Measurements from ENCODE around the gene DPM1.
A peak's percentile ranks its signal among the peaks of the same experiment; 100 is the strongest.

The DPM1 gene

GRCh38 chr20:50903353-50904051 is 54.8 kb downstream of the DPM1 start:
- H3K18ac ChIP-seq (ENCODE audit: low read length), result no peak overlapping the region
- no peak overlapping the region for H3K9ac ChIP-seq (ENCODE audit: low read length)
- H3K79me2 ChIP-seq (ENCODE audit: control insufficient read depth, insufficient read depth, low read length, poor library complexity), result peaks cover 11% of the 10 kb centered on the region
- H2BK5ac ChIP-seq (ENCODE audit: low read depth, low read length, poor library complexity), result no peak overlapping the region
- H2BK120ac ChIP-seq (ENCODE audit: insufficient read depth, low read length, poor library complexity), result no peak overlapping the region
- no peak overlapping the region for H3K27ac ChIP-seq (ENCODE audit: low read depth, low read length)
- no peak overlapping the region for H3K4me3 ChIP-seq (ENCODE audit: low read depth, low read length)
- no peak overlapping the region for H3K14ac ChIP-seq (ENCODE audit: low read length)
- H3K4me1 ChIP-seq (ENCODE audit: control insufficient read depth in 1 of 2, insufficient read depth in 2 of 2, low read length in 2 of 2), result no peaks in the 10 kb centered on the region
- H3K4me2 ChIP-seq (ENCODE audit: low read length), result no peak overlapping the region
- H3K27me3 ChIP-seq (ENCODE audit: insufficient read depth, low read length), result no peaks in the 10 kb centered on the region
- H3K79me1 ChIP-seq (ENCODE audit: low read length), result no peaks in the 10 kb centered on the region
- H3K9me3 ChIP-seq (ENCODE audit: insufficient read depth, low read depth, low read length), result no peaks in the 10 kb centered on the region
- H2AFZ ChIP-seq (ENCODE audit: insufficient read depth, low read length, poor library complexity), result no peak overlapping the region
- no peak overlapping the region for H2AK5ac ChIP-seq (ENCODE audit: low read length)
- H3K23ac ChIP-seq (ENCODE audit: low read length), result no peak overlapping the region
- peak overlapping the region; percentile 29 for H3K4ac ChIP-seq (ENCODE audit: low read depth, low read length)
- no peak overlapping the region for H2BK12ac ChIP-seq (ENCODE audit: low read length)
- no peak overlapping the region for H4K12ac ChIP-seq (ENCODE audit: low read depth, low read length)
- no peak for DNase-seq
- peaks cover 11 to 22% of the 10 kb centered on the region in 2 experiments for H3K36me3 ChIP-seq (ENCODE audit: control insufficient read depth in 1 of 2, insufficient read depth in 2 of 2, low read length in 2 of 2)
- no CpG with 5 or more reads among the region's 8 CpGs for WGBS (ENCODE audit: extremely low coverage, insufficient coverage, insufficient read length)
- no peak overlapping the region for H4K91ac ChIP-seq (ENCODE audit: low read depth, low read length)
- H4K8ac ChIP-seq (ENCODE audit: low read depth, low read length), result no peak overlapping the region

DNA sequence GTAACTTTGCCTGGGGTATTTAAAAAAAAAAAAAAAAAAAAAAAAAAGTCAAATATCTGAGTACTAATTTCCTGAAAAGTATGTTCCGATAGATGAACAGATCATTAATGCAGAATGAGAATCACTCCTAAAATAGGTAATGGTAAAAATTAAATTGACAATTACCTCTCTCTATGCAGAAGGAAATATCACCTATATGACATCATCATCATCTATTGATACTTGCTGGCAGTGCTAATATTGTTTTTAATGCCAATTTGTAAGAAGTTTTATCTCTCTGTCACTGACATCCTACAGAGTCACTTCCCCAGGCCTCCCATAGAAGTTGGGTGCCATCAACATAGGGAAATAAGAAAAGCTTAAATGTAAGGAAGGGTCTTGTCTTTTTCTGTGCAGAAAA is 57.0 kb downstream of the DPM1 start:
- no CpG with 5 or more reads among the region's 1 CpG for WGBS (ENCODE audit: extremely low coverage, insufficient coverage, insufficient read length)
- H3K36me3 ChIP-seq (ENCODE audit: control insufficient read depth in 1 of 2, insufficient read depth in 2 of 2, low read length in 2 of 2), result peaks cover 10 to 36% of the 10 kb centered on the region in 2 experiments
- H3K23ac ChIP-seq (ENCODE audit: low read length), result no peak overlapping the region

GRCh38 chr20:50900261-50900660 is 58.1 kb downstream of the DPM1 start:
- Histone ChIP-seq H3K27ac (ENCODE audit: low read depth, low read length) (no peak overlapping the region), H3K36me3 (ENCODE audit: control insufficient read depth in 1 of 2, insufficient read depth in 2 of 2, low read length in 2 of 2) (peaks cover 17 to 39% of the 10 kb centered on the region in 2 experiments), H4K91ac (ENCODE audit: low read depth, low read length) (no peak overlapping the region), H2AFZ (ENCODE audit: insufficient read depth, low read length, poor library complexity) (no peak overlapping the region), H3K18ac (ENCODE audit: low read length) (no peak overlapping the region), H3K14ac (ENCODE audit: low read length) (no peak overlapping the region), H3K4me1 (ENCODE audit: control insufficient read depth in 1 of 2, insufficient read depth in 2 of 2, low read length in 2 of 2) (no peaks in the 10 kb centered on the region), H3K9ac (ENCODE audit: low read length) (peak overlapping the region; percentile 49), H2BK5ac (ENCODE audit: low read depth, low read length, poor library complexity) (no peak overlapping the region), H4K8ac (ENCODE audit: low read depth, low read length) (no peak overlapping the region), H2AK5ac (ENCODE audit: low read length) (no peak overlapping the region), H3K27me3 (ENCODE audit: insufficient read depth, low read length) (no peaks in the 10 kb centered on the region), H2BK120ac (ENCODE audit: insufficient read depth, low read length, poor library complexity) (no peak overlapping the region), H3K4me3 (ENCODE audit: low read depth, low read length) (no peak overlapping the region), H3K79me2 (ENCODE audit: control insufficient read depth, insufficient read depth, low read length, poor library complexity) (no peaks in the 10 kb centered on the region), H4K12ac (ENCODE audit: low read depth, low read length) (no peak overlapping the region), H2BK12ac (ENCODE audit: low read length) (no peak overlapping the region), H3K79me1 (ENCODE audit: low read length) (no peaks in the 10 kb centered on the region), H3K4me2 (ENCODE audit: low read length) (no peak overlapping the region), H3K4ac (ENCODE audit: low read depth, low read length) (no peak overlapping the region), H3K9me3 (ENCODE audit: insufficient read depth, low read depth, low read length) (no peaks in the 10 kb centered on the region), H3K23ac (ENCODE audit: low read length) (peak overlapping the region; percentile 78)
- no peak for DNase-seq
- no CpG with 5 or more reads among the region's 7 CpGs for whole genome bisulfite sequencing (ENCODE audit: extremely low coverage, insufficient coverage, insufficient read length)

More for the DNA sequence above, 57.0 kb downstream of the DPM1 start:
- no peak overlapping the region for H2BK120ac ChIP-seq (ENCODE audit: insufficient read depth, low read length, poor library complexity)
- H4K91ac ChIP-seq (ENCODE audit: low read depth, low read length), result no peak overlapping the region
- H3K18ac ChIP-seq (ENCODE audit: low read length), result no peak overlapping the region
- H3K27ac ChIP-seq (ENCODE audit: low read depth, low read length), result no peak overlapping the region
- no peak overlapping the region for H4K12ac ChIP-seq (ENCODE audit: low read depth, low read length)
- H2BK12ac ChIP-seq (ENCODE audit: low read length), result no peak overlapping the region
- H3K4ac ChIP-seq (ENCODE audit: low read depth, low read length), result no peak overlapping the region
- no peak overlapping the region for H3K4me3 ChIP-seq (ENCODE audit: low read depth, low read length)
- no peaks in the 10 kb centered on the region for H3K9me3 ChIP-seq (ENCODE audit: insufficient read depth, low read depth, low read length)
- H2AK5ac ChIP-seq (ENCODE audit: low read length), result no peak overlapping the region
- H3K79me2 ChIP-seq (ENCODE audit: control insufficient read depth, insufficient read depth, low read length, poor library complexity), result peaks cover 3% of the 10 kb centered on the region
- no peak overlapping the region for H3K4me2 ChIP-seq (ENCODE audit: low read length)
- no peaks in the 10 kb centered on the region for H3K27me3 ChIP-seq (ENCODE audit: insufficient read depth, low read length)
- H3K9ac ChIP-seq (ENCODE audit: low read length), result no peak overlapping the region
- DNase-seq, result no peak
- no peak overlapping the region for H4K8ac ChIP-seq (ENCODE audit: low read depth, low read length)
- no peak overlapping the region for H2AFZ ChIP-seq (ENCODE audit: insufficient read depth, low read length, poor library complexity)
- no peaks in the 10 kb centered on the region for H3K79me1 ChIP-seq (ENCODE audit: low read length)
- no peak overlapping the region for H2BK5ac ChIP-seq (ENCODE audit: low read depth, low read length, poor library complexity)
- no peaks in the 10 kb centered on the region for H3K4me1 ChIP-seq (ENCODE audit: control insufficient read depth in 1 of 2, insufficient read depth in 2 of 2, low read length in 2 of 2)
- H3K14ac ChIP-seq (ENCODE audit: low read length), result no peak overlapping the region

DNA sequence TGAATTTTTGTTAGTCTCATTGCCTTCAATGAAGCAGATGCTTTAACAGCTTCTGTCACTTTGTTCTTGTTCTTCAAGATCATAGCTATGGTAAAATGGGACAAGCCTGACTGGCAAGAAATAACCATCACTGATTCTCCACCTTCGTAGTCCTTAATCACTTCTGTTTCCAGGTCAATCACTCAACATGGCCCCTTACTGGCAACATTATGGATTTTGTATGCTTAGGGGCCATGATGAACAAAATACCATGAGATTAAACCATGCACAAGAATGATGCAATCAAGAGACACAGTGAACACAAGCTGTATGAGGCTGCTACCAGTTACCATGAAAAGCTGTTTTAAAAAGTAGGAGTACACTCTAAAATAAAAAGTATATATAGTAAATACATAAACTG is 59.9 kb downstream of the DPM1 start:
- no peaks in the 10 kb centered on the region for H3K9me3 ChIP-seq (ENCODE audit: insufficient read depth, low read depth, low read length)
- H2BK12ac ChIP-seq (ENCODE audit: low read length), result no peak overlapping the region
- no CpG with 5 or more reads among the region's 1 CpG for WGBS (ENCODE audit: extremely low coverage, insufficient coverage, insufficient read length)

More for the DNA sequence above, 59.9 kb downstream of the DPM1 start:
- Histone ChIP-seq H4K12ac (ENCODE audit: low read depth, low read length) (no peak overlapping the region), H2AK5ac (ENCODE audit: low read length) (no peak overlapping the region), H3K79me2 (ENCODE audit: control insufficient read depth, insufficient read depth, low read length, poor library complexity) (no peaks in the 10 kb centered on the region), H4K8ac (ENCODE audit: low read depth, low read length) (no peak overlapping the region), H3K36me3 (ENCODE audit: control insufficient read depth in 1 of 2, insufficient read depth in 2 of 2, low read length in 2 of 2) (peaks cover 22 to 47% of the 10 kb centered on the region in 2 experiments), H3K27ac (ENCODE audit: low read depth, low read length) (no peak overlapping the region), H3K4me3 (ENCODE audit: low read depth, low read length) (no peak overlapping the region), H3K14ac (ENCODE audit: low read length) (no peak overlapping the region), H3K9ac (ENCODE audit: low read length) (no peak overlapping the region), H3K4me1 (ENCODE audit: control insufficient read depth in 1 of 2, insufficient read depth in 2 of 2, low read length in 2 of 2) (no peaks in the 10 kb centered on the region), H2AFZ (ENCODE audit: insufficient read depth, low read length, poor library complexity) (no peak overlapping the region), H3K23ac (ENCODE audit: low read length) (no peak overlapping the region), H2BK120ac (ENCODE audit: insufficient read depth, low read length, poor library complexity) (no peak overlapping the region), H3K4ac (ENCODE audit: low read depth, low read length) (peak overlapping the region; percentile 70), H3K27me3 (ENCODE audit: insufficient read depth, low read length) (no peaks in the 10 kb centered on the region), H3K79me1 (ENCODE audit: low read length) (no peaks in the 10 kb centered on the region), H3K4me2 (ENCODE audit: low read length) (no peak overlapping the region), H3K18ac (ENCODE audit: low read length) (no peak overlapping the region), H4K91ac (ENCODE audit: low read depth, low read length) (no peak overlapping the region), H2BK5ac (ENCODE audit: low read depth, low read length, poor library complexity) (no peak overlapping the region)
- DNase-seq, result no peak

Data from trophoblast cell (in vitro differentiated cells and primary cell).